ENCODE results near the gene ESD.

Gene ESD

DNA sequence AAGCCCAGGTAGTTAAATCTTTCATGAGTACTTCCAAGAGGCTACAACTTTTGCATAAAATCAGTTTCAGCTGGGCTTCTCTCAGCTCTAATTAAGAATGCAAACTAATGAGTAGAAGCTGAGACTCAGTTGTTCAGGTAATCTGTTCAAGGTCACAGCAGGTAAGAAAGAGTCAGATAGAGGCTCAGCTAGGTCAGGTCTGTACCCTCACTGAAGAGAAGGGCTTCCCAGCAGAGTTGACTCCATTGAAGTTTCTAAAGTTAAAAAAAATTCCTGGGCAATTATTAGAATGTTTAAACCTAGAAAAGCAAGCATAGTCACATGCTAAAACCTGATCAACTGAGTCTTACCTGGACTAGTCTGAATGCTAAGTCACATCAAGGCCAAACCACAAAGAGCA lies 42.1 kb downstream of the ESD start (continued):
- TF ChIP-seq, protein P1, sequence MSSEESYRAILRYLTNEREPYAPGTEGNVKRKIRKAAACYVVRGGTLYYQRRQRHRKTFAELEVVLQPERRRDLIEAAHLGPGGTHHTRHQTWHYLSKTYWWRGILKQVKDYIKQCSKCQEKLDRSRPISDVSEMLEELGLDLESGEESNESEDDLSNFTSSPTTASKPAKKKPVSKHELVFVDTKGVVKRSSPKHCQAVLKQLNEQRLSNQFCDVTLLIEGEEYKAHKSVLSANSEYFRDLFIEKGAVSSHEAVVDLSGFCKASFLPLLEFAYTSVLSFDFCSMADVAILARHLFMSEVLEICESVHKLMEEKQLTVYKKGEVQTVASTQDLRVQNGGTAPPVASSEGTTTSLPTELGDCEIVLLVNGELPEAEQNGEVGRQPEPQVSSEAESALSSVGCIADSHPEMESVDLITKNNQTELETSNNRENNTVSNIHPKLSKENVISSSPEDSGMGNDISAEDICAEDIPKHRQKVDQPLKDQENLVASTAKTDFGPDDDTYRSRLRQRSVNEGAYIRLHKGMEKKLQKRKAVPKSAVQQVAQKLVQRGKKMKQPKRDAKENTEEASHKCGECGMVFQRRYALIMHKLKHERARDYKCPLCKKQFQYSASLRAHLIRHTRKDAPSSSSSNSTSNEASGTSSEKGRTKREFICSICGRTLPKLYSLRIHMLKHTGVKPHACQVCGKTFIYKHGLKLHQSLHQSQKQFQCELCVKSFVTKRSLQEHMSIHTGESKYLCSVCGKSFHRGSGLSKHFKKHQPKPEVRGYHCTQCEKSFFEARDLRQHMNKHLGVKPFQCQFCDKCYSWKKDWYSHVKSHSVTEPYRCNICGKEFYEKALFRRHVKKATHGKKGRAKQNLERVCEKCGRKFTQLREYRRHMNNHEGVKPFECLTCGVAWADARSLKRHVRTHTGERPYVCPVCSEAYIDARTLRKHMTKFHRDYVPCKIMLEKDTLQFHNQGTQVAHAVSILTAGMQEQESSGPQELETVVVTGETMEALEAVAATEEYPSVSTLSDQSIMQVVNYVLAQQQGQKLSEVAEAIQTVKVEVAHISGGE (tag by site-specific recombination; conservative IDR thresholded peaks at IDR 0.05; ENCODE audit: low read depth) = no peak

DNA sequence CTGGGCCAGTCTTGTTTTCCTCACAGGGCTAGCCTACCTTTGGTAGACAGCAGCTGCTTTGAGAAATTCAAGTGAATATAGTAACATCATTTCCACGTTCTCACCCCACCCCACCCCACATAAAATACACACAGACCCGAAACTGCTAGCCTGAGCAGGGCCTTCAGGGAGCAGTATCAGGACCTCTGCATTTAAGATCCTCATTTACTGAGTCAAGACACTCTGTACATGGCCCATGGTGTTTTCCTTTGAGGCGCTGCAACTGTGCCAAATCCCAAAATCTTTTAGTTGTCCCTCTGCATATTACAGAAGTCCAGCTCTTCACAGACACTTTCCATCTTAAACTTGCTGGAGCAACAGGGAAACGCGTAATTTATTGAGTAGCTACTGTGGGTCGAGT lies 43.0 kb downstream of the ESD start:
- Histone ChIP-seq H3K27ac (ENCODE audit: extremely low read depth, low read depth, low read length) (no peak overlapping the region), H3K36me3 (ENCODE audit: control insufficient read depth in 2 of 2, insufficient read depth in 1 of 2, low read length in 2 of 2) (peaks cover 0 to 18% of the 10 kb centered on the region in 2 experiments; a peak in 1 of 3 replicates), H3K4me1 (ENCODE audit: control insufficient read depth, insufficient read depth, low read length) (no peaks in the 10 kb centered on the region), H3K4me3 (ENCODE audit: low read depth, low read length) (no peak overlapping the region), H3K9me3 (ENCODE audit: control insufficient read depth, insufficient read depth, low read depth, low read length) (no peaks in the 10 kb centered on the region)
- ChIA-PET POLR2A (interaction anchor here (0.6 kb wide), 1 partner anchor 1422 kb away, joined by 4 read pairs; no protein-coding TSS in a partner anchor), CTCF (no interaction called here)
- TF ChIP-seq ZEB2 (tag by site-specific recombination; IDR thresholded peaks at IDR 0.05) (no peak), IKZF3 (tag by site-specific recombination; IDR thresholded peaks at IDR 0.05) (no peak), GLIS2 (tag by site-specific recombination; IDR thresholded peaks at IDR 0.05) (no peak)
- TF ChIP-seq, protein P2, sequence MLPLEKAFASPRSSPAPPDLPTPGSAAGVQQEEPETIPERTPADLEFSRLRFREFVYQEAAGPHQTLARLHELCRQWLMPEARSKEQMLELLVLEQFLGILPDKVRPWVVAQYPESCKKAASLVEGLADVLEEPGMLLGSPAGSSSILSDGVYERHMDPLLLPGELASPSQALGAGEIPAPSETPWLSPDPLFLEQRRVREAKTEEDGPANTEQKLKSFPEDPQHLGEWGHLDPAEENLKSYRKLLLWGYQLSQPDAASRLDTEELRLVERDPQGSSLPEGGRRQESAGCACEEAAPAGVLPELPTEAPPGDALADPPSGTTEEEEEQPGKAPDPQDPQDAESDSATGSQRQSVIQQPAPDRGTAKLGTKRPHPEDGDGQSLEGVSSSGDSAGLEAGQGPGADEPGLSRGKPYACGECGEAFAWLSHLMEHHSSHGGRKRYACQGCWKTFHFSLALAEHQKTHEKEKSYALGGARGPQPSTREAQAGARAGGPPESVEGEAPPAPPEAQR (tag by site-specific recombination; IDR thresholded peaks at IDR 0.05) = no peak
- TF ChIP-seq, protein P3, sequence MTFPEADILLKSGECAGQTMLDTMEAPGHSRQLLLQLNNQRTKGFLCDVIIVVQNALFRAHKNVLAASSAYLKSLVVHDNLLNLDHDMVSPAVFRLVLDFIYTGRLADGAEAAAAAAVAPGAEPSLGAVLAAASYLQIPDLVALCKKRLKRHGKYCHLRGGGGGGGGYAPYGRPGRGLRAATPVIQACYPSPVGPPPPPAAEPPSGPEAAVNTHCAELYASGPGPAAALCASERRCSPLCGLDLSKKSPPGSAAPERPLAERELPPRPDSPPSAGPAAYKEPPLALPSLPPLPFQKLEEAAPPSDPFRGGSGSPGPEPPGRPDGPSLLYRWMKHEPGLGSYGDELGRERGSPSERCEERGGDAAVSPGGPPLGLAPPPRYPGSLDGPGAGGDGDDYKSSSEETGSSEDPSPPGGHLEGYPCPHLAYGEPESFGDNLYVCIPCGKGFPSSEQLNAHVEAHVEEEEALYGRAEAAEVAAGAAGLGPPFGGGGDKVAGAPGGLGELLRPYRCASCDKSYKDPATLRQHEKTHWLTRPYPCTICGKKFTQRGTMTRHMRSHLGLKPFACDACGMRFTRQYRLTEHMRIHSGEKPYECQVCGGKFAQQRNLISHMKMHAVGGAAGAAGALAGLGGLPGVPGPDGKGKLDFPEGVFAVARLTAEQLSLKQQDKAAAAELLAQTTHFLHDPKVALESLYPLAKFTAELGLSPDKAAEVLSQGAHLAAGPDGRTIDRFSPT (tag by site-specific recombination; IDR thresholded peaks at IDR 0.05) = no peak

DNA sequence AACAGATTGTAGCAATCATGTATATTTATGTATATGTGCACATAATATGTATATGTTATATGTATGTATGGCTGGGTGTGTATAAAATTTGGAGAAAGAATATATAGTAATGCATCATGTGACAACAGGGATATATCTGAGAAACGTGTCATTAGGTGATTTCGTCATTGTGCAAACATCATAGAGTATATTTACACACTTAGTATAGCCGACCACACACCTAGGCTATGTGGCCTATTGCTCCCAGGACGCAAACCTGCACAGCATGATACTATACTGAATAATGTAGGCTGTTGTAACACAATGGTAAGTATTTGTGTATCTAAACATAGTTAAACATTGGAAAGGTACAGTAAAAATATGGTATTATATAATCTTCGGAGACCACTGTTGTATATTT lies 43.8 kb downstream of the ESD start:
- ChIA-PET CTCF (no interaction called here), POLR2A (no interaction called here)
- H3K36me3 ChIP-seq (ENCODE audit: control insufficient read depth in 2 of 2, insufficient read depth in 1 of 2, low read length in 2 of 2) = peaks cover 0 to 26% of the 10 kb centered on the region in 2 experiments; a peak in 1 of 3 replicates
- no peak overlapping the region for H3K4me3 ChIP-seq (ENCODE audit: low read depth, low read length)
- no peaks in the 10 kb centered on the region for H3K4me1 ChIP-seq (ENCODE audit: control insufficient read depth, insufficient read depth, low read length)
- no peak overlapping the region for H3K27ac ChIP-seq (ENCODE audit: extremely low read depth, low read depth, low read length)
- H3K9me3 ChIP-seq (ENCODE audit: control insufficient read depth, insufficient read depth, low read depth, low read length) = no peaks in the 10 kb centered on the region
- TF ChIP-seq ZNF354C (tag by site-specific recombination; IDR thresholded peaks at IDR 0.05; ENCODE audit: borderline replicate concordance, low read depth) (no peak), ZNF223 (tag by site-specific recombination; IDR thresholded peaks at IDR 0.05) (no peak), MEIS1 (CRISPR knock-in tag; IDR thresholded peaks at IDR 0.05; ENCODE audit: borderline replicate concordance) (no peak), YY2 (tag by site-specific recombination; IDR thresholded peaks at IDR 0.05) (no peak), ZBTB1 (tag by site-specific recombination; IDR thresholded peaks at IDR 0.05) (no peak), OSR2 (tag by site-specific recombination; IDR thresholded peaks at IDR 0.05) (no peak), ZNF792 (tag by site-specific recombination; IDR thresholded peaks at IDR 0.05) (no peak), ZNF670 (tag by site-specific recombination; IDR thresholded peaks at IDR 0.05; ENCODE audit: low read depth) (no peak), ZNF561 (tag by site-specific recombination; IDR thresholded peaks at IDR 0.05; ENCODE audit: borderline replicate concordance) (no peak), ZNF24 (tag by site-specific recombination; IDR thresholded peaks at IDR 0.05) (no peak), ZNF214 (tag by site-specific recombination; IDR thresholded peaks at IDR 0.05; ENCODE audit: borderline replicate concordance) (no peak), ZNF677 (tag by site-specific recombination; IDR thresholded peaks at IDR 0.05) (no peak), ZNF843 (tag by site-specific recombination; IDR thresholded peaks at IDR 0.05) (no peak), ZNF626 (tag by site-specific recombination; IDR thresholded peaks at IDR 0.05) (no peak), ZNF521 (tag by site-specific recombination; IDR thresholded peaks at IDR 0.05) (no peak)

All from HEK293 (cell line).